PC-3 (cell line): ENCODE data around the gene DCLK1.

Source experiments
- EZH2 ChIP-seq: fragments of 300-600 bp; sonication (generic); IDR thresholded peaks from one replicate; pipeline ENCODE4 v1.6.1; 2017; ENCODE audit warnings: antibody characterized with exemption, mild to moderate bottlenecking, low read length; ENCODE audit not compliant: unreplicated experiment
- EZH2phosphoT487 ChIP-seq: fragments of 300-600 bp; sonication (generic); IDR thresholded peaks from 2 replicates; pipeline ENCODE4 v1.6.1; 2018; ENCODE audit warnings: mild to moderate bottlenecking, antibody characterized with exemption, low read length, borderline replicate concordance
- TF ChIP-seq, protein P1 (sequence below): fragments of 300-600 bp; sonication (generic); conservative IDR thresholded peaks from 2 replicates; pipeline ENCODE4 v1.5.1; 2017; ENCODE audit warnings: antibody characterized with exemption, low read depth, mild to moderate bottlenecking, low read length

DNA sequence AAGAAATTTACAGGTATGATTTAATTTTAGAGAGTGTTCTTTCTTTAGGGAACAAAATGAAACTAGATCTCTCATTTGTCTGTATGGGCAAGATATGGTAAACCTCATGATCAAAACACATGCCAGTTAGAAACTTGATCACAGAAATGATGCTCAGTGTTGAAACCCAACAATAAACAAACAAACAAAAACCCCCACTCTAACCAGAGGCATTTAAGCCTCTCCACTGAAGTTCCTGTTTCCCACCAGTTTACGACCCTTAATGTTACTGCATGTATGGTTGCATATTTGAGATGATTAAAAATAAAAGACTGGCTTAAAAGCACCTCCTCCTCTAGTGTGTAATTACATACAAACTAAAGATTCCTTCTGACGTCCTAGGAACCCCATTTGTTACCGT, 361.4 kb downstream of the DCLK1 start:
- TF ChIP-seq EZH2 (no peak), EZH2phosphoT487 (no peak)
- TF ChIP-seq, protein P1, sequence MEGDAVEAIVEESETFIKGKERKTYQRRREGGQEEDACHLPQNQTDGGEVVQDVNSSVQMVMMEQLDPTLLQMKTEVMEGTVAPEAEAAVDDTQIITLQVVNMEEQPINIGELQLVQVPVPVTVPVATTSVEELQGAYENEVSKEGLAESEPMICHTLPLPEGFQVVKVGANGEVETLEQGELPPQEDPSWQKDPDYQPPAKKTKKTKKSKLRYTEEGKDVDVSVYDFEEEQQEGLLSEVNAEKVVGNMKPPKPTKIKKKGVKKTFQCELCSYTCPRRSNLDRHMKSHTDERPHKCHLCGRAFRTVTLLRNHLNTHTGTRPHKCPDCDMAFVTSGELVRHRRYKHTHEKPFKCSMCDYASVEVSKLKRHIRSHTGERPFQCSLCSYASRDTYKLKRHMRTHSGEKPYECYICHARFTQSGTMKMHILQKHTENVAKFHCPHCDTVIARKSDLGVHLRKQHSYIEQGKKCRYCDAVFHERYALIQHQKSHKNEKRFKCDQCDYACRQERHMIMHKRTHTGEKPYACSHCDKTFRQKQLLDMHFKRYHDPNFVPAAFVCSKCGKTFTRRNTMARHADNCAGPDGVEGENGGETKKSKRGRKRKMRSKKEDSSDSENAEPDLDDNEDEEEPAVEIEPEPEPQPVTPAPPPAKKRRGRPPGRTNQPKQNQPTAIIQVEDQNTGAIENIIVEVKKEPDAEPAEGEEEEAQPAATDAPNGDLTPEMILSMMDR: no peak
